Natural killer cell (primary cell): ENCODE measurements around the gene HSBP1L1. TPM values are rescaled to one million over a fixed set of nuclear protein-coding genes. Genes with fewer than 3 reads are reported as not detected.
"Not testable (repeated sequence)": the region's sequence is repeated elsewhere in the genome, so short reads cannot be mapped to it uniquely, and the experiment has no call there.

ENCODE experiments used
- ATAC-seq, 3 donors: fragments of 150-1000 bp in 2 of 3; fragments of 200-7000 bp in 1 of 3; cut with Tn5 transposase; 1 replicate in 1 of 3; 2 replicates in 2 of 3; pipeline ENCODE4 v1.10.0; 2021; ENCODE audit warnings: mild to moderate bottlenecking in 2 of 3, moderate library complexity in 2 of 3
- DNase-seq, 2 donors: peaks; one replicate each; pipeline versions ENCODE4 v3.0.0 to v3.0.0-alpha.2; 2013 to 2021; ENCODE audit warnings: mixed read lengths in 1 of 2
- H3K27ac ChIP-seq: one replicate; pipeline ENCODE4 v1.5.1; 2013; ENCODE audit warnings: mild to moderate bottlenecking, low read length
- H3K27me3 ChIP-seq: one replicate; pipeline ENCODE4 v1.6.1; 2013; ENCODE audit warnings: low read length; ENCODE audit not compliant: control insufficient read depth, insufficient read depth
- H3K36me3 ChIP-seq: one replicate; pipeline ENCODE4 v1.6.1; 2013; ENCODE audit warnings: low read length; ENCODE audit not compliant: control insufficient read depth, insufficient read depth
- H3K4me1 ChIP-seq: one replicate; pipeline ENCODE4 v1.6.1; 2013; ENCODE audit warnings: low read length; ENCODE audit not compliant: control insufficient read depth, insufficient read depth
- H3K4me3 ChIP-seq: one replicate; pipeline ENCODE4 v1.5.1; 2013; ENCODE audit warnings: low read length
- H3K9me3 ChIP-seq: one replicate; pipeline ENCODE4 v1.6.1; 2013; ENCODE audit warnings: low read length; ENCODE audit not compliant: control insufficient read depth, insufficient read depth
- H3K27ac Mint-ChIP-seq, 2 donors: one replicate each; pipeline ENCODE4 v1.8.0; 2022; ENCODE audit warnings: mild to moderate bottlenecking in 2 of 2, mixed read lengths in 2 of 2, moderate library complexity in 1 of 2
- H3K27me3 Mint-ChIP-seq, 2 donors: one replicate each; pipeline ENCODE4 v1.8.0; 2022; ENCODE audit warnings: low read depth in 2 of 2, mixed read lengths in 2 of 2
- H3K36me3 Mint-ChIP-seq: one replicate; pipeline ENCODE4 v1.8.0; 2022; ENCODE audit warnings: mixed read lengths
- H3K4me1 Mint-ChIP-seq, 2 donors: one replicate each; pipeline ENCODE4 v1.8.0; 2022; ENCODE audit warnings: mixed read lengths in 2 of 2
- H3K4me3 Mint-ChIP-seq: one replicate; pipeline ENCODE4 v1.8.0; 2022; ENCODE audit warnings: mild to moderate bottlenecking, moderate library complexity, mixed read lengths
- H3K9me3 Mint-ChIP-seq, 2 donors: one replicate each; pipeline ENCODE4 v1.8.0; 2022; ENCODE audit warnings: mixed read lengths in 2 of 2
- WGBS: methylation state at CpG from one replicate; pipeline ENCODE4 v1.1.7; 2013; ENCODE audit warnings: missing lambda C conversion rate; ENCODE audit not compliant: insufficient coverage; 5-methylcytosine and 5-hydroxymethylcytosine counted together
- intact Hi-C: fragments of 100-400 bp; cut with micrococcal nuclease; formaldehyde crosslinking; loops from one replicate; pipeline ENCODE4 v1.14.2; 2022
- total RNA-seq, 4 donors: library from RNA; stranded (reverse); fragments of 120-200 nt in 1 of 4; gene quantifications; one replicate each; pipeline versions ENCODE4 v1.2.3 to v1.2.4, GENCODE V29; 2013 to 2022
- TF ChIP-seq, protein P1 (sequence below): fragments of 200-600 bp; IDR thresholded peaks from one replicate; pipeline ENCODE4 v1.8.0; 2022; ENCODE audit warnings: antibody characterized with exemption

The HSBP1L1 gene
- total RNA-seq, 3 donors from 2014 or later (not counting 1 experiment from before 2014, with no cell fraction given) = 11.7 to 16.1 (median 13.8) TPM

DNA sequence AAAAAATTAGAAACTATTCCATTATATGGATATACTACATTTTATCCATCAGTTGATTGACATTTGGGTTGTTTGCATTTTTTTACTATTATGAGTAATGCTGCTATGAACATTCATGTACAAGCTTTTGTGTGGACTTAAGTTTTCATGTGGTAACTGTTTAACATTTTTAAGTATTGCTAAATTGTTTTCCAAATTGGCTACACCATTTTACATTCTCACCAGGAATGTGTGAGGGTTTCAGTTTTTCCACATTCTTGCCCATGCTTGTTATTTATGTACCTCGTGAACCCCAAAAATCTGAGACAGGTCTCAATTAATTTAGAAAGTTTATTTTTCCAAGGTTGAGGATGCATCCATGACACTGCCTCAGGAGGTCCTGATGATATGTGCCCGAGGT is 27.1 kb downstream of the HSBP1L1 start:
- TF ChIP-seq, protein P1, sequence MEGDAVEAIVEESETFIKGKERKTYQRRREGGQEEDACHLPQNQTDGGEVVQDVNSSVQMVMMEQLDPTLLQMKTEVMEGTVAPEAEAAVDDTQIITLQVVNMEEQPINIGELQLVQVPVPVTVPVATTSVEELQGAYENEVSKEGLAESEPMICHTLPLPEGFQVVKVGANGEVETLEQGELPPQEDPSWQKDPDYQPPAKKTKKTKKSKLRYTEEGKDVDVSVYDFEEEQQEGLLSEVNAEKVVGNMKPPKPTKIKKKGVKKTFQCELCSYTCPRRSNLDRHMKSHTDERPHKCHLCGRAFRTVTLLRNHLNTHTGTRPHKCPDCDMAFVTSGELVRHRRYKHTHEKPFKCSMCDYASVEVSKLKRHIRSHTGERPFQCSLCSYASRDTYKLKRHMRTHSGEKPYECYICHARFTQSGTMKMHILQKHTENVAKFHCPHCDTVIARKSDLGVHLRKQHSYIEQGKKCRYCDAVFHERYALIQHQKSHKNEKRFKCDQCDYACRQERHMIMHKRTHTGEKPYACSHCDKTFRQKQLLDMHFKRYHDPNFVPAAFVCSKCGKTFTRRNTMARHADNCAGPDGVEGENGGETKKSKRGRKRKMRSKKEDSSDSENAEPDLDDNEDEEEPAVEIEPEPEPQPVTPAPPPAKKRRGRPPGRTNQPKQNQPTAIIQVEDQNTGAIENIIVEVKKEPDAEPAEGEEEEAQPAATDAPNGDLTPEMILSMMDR = no peak
- H3K27ac ChIP-seq = no peak overlapping the region
- 89% methylated on average over 2 of the region's 2 CpGs for WGBS
- no peaks in the 10 kb centered on the region for H3K27me3 ChIP-seq
- intact Hi-C loops = no loop called here
- no peaks in the 10 kb centered on the region for H3K36me3 Mint-ChIP-seq
- no peak overlapping the region for H3K27ac Mint-ChIP-seq
- H3K4me1 ChIP-seq = peaks cover 12% of the 10 kb centered on the region
- no peaks in the 10 kb centered on the region for H3K9me3 ChIP-seq
- no peaks in the 10 kb centered on the region for H3K9me3 Mint-ChIP-seq
- H3K36me3 ChIP-seq = no peaks in the 10 kb centered on the region
- H3K4me3 Mint-ChIP-seq = no peak overlapping the region
- ATAC-seq (no peak), DNase-seq (no peak)
- H3K4me1 Mint-ChIP-seq = peaks cover 18 to 19% of the 10 kb centered on the region in 2 donors
- peaks cover 0 to 3% of the 10 kb centered on the region in 2 donors for H3K27me3 Mint-ChIP-seq
- no peak overlapping the region for H3K4me3 ChIP-seq

DNA sequence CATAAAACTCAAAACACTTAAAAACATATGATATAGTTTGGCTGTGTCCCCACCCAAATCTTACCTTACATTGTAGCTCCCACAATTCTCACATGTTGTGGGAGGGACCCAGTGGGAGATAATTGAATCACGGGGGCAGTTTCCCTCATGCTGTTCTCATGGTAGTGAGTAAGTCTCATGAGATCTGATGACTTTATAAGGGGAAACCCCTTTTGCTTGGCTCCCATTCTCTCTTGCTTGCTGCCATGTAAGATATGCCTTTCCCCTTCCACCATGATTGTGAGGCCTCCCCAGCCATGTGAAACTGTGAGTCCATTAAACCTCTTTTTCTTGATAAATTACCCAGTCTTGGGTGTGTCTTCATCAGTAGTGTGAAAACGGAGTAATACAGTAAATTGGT is 35.3 kb downstream of the HSBP1L1 start:
- ATAC-seq, H3K9me3 Mint-ChIP-seq: not testable (repeated sequence)

DNA sequence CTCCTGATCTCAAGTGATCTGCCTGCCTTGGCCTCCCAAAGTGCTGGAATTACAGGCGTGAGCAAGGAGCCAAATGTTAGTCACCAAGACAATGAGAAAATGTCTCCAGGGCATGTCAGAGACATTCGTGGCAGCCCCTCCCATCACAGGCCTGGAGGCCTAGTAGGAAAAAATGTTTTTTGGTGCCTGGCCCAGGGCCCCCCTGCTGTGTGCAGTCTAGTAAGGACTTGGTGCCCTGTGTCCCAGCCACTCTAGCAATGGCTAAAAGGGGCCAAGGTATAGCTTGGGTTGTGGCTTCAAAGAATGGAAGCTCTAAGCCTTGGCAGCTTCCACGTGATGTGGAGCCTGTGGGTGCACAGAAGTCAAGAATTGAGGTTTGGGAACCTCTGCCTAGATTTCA is 36.4 kb downstream of the HSBP1L1 start:
- Histone ChIP-seq H3K27ac (no peak overlapping the region), H3K4me3 (no peak overlapping the region), H3K9me3 (peaks cover 4% of the 10 kb centered on the region), H3K36me3 (no peaks in the 10 kb centered on the region), H3K27me3 (no peaks in the 10 kb centered on the region), H3K4me1 (no peaks in the 10 kb centered on the region)
- Mint-ChIP-seq H3K4me3 (no peak overlapping the region), H3K4me1 (no peaks in the 10 kb centered on the region), H3K27ac (no peak overlapping the region), H3K9me3 (peaks cover 0 to 6% of the 10 kb centered on the region in 2 donors), H3K36me3 (no peaks in the 10 kb centered on the region), H3K27me3 (peaks cover 0 to 5% of the 10 kb centered on the region in 2 donors)
- intact Hi-C loops = no loop called here
- ATAC-seq = no peak
- TF ChIP-seq, protein P1 = no peak
- 76% methylated on average over 3 of the region's 3 CpGs for WGBS
- no peak for DNase-seq

More for the DNA sequence above, 35.3 kb downstream of the HSBP1L1 start:
- WGBS = 77% methylated on average over 1 of the region's 2 CpGs
- H3K4me3 ChIP-seq, H3K4me1 Mint-ChIP-seq, H3K4me1 ChIP-seq, H3K36me3 ChIP-seq, H3K27ac Mint-ChIP-seq, H3K4me3 Mint-ChIP-seq, H3K27me3 Mint-ChIP-seq, H3K9me3 ChIP-seq, H3K27me3 ChIP-seq, intact Hi-C loops, H3K27ac ChIP-seq, DNase-seq, H3K36me3 Mint-ChIP-seq: not testable (repeated sequence)

DNA sequence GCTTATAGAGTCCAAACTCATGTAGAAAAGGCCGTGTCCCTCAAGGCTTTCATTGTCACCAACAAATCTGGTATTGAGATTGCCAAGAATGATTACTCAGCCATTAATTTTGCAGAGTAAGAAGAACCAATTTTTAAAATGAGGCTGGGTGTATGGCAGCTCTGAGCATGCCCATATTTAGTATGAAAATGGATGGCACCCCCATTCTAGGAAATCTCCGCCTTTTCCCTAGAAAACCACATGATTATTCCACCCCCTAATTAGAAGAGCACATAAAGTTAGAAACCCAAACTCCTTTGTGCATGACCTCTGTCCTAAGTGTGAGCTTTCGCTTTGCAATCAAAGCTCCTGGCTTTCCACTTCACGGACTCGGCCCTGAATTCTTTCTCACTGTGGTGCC is 38.0 kb downstream of the HSBP1L1 start:
- Mint-ChIP-seq H3K4me3 (no peak overlapping the region), H3K4me1 (no peaks in the 10 kb centered on the region), H3K27ac (no peak overlapping the region), H3K9me3 (peaks cover 0 to 8% of the 10 kb centered on the region in 2 donors), H3K27me3 (peaks cover 0 to 3% of the 10 kb centered on the region in 2 donors), H3K36me3 (no peaks in the 10 kb centered on the region)
- Histone ChIP-seq H3K9me3 (peaks cover 4% of the 10 kb centered on the region), H3K36me3 (no peaks in the 10 kb centered on the region), H3K27ac (no peak overlapping the region), H3K27me3 (no peaks in the 10 kb centered on the region), H3K4me1 (no peaks in the 10 kb centered on the region), H3K4me3 (no peak overlapping the region)
- DNase-seq = no peak
- TF ChIP-seq, protein P1 = no peak
- 94% methylated on average over 5 of the region's 5 CpGs for WGBS
- ATAC-seq = no peak
- intact Hi-C loops = no loop called here
